Mucosa of stomach (tissue), 1 donor: ENCODE measurements around the gene CARNS1.

ENCODE experiments used
- H3K27me3 ChIP-seq: one replicate; pipeline ENCODE4 v1.7.0; 2013; ENCODE audit warnings: mild to moderate bottlenecking, low read length; ENCODE audit not compliant: control insufficient read depth, insufficient read depth
- H3K36me3 ChIP-seq: one replicate; pipeline ENCODE4 v1.7.0; 2013; ENCODE audit warnings: low read length; ENCODE audit not compliant: control insufficient read depth, insufficient read depth
- H3K4me1 ChIP-seq: one replicate; pipeline ENCODE4 v1.7.0; 2013; ENCODE audit warnings: mild to moderate bottlenecking, low read length; ENCODE audit not compliant: control insufficient read depth, insufficient read depth
- H3K4me3 ChIP-seq: one replicate; pipeline ENCODE4 v1.7.0; 2013; ENCODE audit warnings: low read length
- H3K9ac ChIP-seq: one replicate; pipeline ENCODE4 v1.7.0; 2013; ENCODE audit warnings: mild to moderate bottlenecking, low read length, moderate library complexity
- H3K9me3 ChIP-seq: one replicate; pipeline ENCODE4 v1.7.0; 2013; ENCODE audit warnings: mild to moderate bottlenecking, low read length, moderate library complexity; ENCODE audit not compliant: control insufficient read depth
- donor health status: Pancreatic carcinoma.

CARNS1 gene, protein sequence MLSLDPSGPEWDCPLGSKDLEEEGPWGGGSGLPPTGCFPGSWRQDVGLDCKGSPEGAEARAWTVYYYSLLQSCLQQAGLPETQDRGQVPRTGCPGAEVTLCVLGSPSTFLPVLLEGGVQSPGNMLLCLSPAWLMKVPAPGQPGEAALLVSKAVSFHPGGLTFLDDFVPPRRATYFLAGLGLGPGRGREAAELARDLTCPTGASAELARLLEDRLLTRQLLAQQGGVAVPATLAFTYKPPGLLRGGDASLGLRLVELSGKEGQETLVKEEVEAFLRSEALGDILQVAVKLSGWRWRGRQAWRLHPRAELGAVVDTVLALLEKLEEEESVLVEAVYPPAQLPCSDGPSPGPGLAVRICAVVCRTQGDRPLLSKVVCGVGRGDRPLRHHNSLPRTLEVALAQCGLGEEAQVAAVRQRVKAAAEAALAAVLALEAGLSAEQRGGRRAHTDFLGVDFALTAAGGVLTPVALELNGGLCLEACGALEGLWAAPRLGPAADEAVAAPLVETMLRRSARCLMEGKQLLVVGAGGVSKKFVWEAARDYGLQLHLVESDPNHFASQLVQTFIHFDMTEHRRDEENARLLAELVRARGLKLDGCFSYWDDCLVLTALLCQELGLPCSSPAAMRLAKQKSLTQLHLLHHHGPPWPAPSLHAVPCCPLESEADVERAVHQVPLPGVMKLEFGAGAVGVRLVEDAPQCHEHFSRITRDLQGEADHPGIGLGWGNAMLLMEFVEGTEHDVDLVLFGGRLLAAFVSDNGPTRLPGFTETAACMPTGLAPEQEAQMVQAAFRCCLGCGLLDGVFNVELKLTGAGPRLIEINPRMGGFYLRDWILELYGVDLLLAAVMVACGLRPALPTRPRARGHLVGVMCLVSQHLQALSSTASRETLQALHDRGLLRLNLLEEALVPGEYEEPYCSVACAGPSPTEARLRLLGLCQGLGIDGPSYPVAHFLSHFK

GRCh38 chr11:67415501-67416304 lies at the start of gene CARNS1:
CARNS1 (plus strand) TSS chr11:67415678; CDS start chr11:67416200, 522 bp downstream.
- Histone ChIP-seq H3K4me3 (no peak within 1 kb of the TSS), H3K9me3 (no peaks in the 10 kb centered on the region), H3K36me3 (no peaks in the 10 kb centered on the region), H3K9ac (no peak within 1 kb of the TSS), H3K27me3 (peaks cover 11% of the 10 kb centered on the region), H3K4me1 (peaks cover 56% of the 10 kb centered on the region)

DNA sequence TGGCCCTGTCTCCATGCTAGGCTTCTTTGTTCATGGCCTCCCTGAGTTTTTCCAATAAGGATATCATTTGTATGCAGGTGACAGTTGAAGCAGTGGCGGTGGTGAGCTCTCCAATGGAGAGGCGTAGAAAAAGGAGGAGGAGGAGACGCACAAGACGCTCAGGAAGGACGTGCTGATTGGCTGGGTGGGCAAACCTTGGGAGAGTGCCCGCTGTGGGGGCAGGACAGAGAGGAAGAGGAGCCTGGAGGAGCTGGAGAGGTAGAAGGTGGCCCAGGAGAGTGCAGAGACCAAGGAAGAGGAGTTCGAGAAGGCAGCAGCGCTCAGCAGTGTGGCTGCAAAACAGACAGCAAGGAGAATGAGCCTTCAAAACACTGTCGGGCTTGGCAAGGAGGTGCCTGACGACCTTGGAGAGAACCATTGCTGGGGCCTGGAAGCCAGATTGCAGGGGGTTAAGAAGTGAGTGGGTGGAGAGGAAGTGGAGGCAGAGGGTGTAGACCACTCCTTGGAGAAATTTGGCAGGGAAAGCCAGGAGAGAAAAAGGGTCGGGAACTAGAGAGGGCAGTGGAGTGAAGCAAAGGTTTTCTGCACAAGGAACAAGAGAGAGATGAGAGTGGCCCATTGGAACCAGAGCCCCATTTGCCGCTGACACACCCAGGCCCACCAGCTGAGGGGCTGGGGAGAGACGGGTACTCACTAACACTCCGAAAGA lies 49.6 kb upstream of the CARNS1 start:
- peaks cover 21% of the 10 kb centered on the region for H3K4me1 ChIP-seq
- no peaks in the 10 kb centered on the region for H3K9me3 ChIP-seq
- no peaks in the 10 kb centered on the region for H3K36me3 ChIP-seq
- no peak overlapping the region for H3K4me3 ChIP-seq
- H3K9ac ChIP-seq, result no peak overlapping the region
- H3K27me3 ChIP-seq, result no peaks in the 10 kb centered on the region

DNA sequence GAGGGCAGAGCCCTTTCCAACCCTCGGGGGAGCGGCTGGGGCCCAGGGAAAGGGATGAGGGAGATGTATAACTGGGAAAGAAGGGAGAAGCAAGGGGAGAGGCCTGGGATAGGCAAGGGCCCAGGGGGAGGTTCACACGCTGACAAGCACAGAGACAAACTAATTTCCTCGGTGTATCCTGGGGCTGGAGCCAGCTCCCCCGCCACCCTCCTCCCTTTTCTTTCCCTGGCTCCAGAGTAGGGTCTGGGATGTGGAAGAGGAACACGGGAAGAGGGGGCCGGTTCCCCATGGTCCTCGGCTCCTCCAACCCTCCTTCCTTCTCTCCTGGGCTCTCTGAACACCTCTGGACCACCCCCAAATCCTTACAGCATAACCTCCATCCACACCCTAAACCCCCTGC lies 48.9 kb upstream of the CARNS1 start:
- H3K9ac ChIP-seq, result no peak overlapping the region
- H3K4me1 ChIP-seq, result peaks cover 28% of the 10 kb centered on the region
- H3K27me3 ChIP-seq, result no peaks in the 10 kb centered on the region
- H3K4me3 ChIP-seq, result no peak overlapping the region
- H3K36me3 ChIP-seq, result no peaks in the 10 kb centered on the region
- H3K9me3 ChIP-seq, result no peaks in the 10 kb centered on the region

GRCh38 chr11:67366961-67367760 lies 48.3 kb upstream of the CARNS1 start:
- no peaks in the 10 kb centered on the region for H3K9me3 ChIP-seq
- H3K9ac ChIP-seq, result no peak overlapping the region
- H3K36me3 ChIP-seq, result no peaks in the 10 kb centered on the region
- no peak overlapping the region for H3K4me3 ChIP-seq
- H3K27me3 ChIP-seq, result no peaks in the 10 kb centered on the region
- H3K4me1 ChIP-seq, result peaks cover 34% of the 10 kb centered on the region

GRCh38 chr11:67367761-67368227 lies 47.7 kb upstream of the CARNS1 start:
- no peaks in the 10 kb centered on the region for H3K36me3 ChIP-seq
- H3K9ac ChIP-seq, result no peak overlapping the region
- H3K27me3 ChIP-seq, result no peaks in the 10 kb centered on the region
- H3K4me1 ChIP-seq, result peaks cover 34% of the 10 kb centered on the region
- no peaks in the 10 kb centered on the region for H3K9me3 ChIP-seq
- H3K4me3 ChIP-seq, result no peak overlapping the region

DNA sequence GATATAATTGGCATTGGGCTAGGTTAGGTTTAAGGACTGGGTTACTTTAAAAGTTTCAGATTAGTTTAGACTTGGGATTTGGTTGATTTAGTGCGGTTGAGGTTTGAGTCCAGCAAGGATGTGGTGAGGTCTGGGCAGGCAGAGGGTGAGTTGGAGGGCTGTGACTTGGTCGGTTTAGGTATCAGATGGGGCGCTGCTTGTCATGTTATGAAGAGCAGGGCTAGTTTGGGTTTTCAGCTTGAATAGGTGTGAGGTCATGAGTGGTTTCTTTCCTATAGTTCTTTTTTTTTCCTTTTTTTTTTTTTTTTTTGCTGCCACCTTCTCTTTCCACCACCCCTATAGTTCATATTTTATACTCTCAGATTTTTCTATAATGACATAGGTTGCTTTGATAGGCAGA lies 46.9 kb upstream of the CARNS1 start:
- H3K4me1 ChIP-seq, result peaks cover 34% of the 10 kb centered on the region
- no peaks in the 10 kb centered on the region for H3K36me3 ChIP-seq
- no peak overlapping the region for H3K4me3 ChIP-seq
- H3K9ac ChIP-seq, result no peak overlapping the region
- no peaks in the 10 kb centered on the region for H3K9me3 ChIP-seq
- no peaks in the 10 kb centered on the region for H3K27me3 ChIP-seq

GRCh38 chr11:67369275-67369674 lies 46.2 kb upstream of the CARNS1 start:
- Histone ChIP-seq H3K4me1 (peaks cover 40% of the 10 kb centered on the region), H3K9me3 (no peaks in the 10 kb centered on the region)

DNA sequence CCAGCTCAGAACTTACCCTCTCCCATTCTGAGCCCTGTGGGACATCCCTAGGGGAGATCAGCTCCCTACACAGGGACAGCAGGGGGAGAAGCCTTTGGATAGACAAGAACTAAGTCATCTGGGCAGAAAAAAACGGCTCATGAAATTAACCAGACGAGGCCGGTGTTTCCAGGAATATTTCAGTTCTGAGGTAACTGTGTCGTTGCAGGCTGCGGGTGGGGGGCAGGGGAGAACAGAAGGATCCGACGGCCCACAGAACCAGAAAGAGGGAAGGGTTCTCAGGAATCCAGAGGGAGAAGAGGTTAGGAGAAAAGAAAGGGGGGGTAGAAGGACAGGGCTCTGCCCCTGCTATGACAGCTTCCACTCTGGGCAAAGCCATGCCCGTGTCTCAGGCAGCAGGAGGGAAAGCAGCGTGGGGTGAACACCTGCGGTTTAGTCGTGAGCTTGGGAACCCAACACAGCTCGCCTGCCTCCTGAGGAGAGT lies 45.6 kb upstream of the CARNS1 start:
- no peak overlapping the region for H3K9ac ChIP-seq
- peaks cover 46% of the 10 kb centered on the region for H3K4me1 ChIP-seq
- peaks cover 2% of the 10 kb centered on the region for H3K27me3 ChIP-seq
- no peaks in the 10 kb centered on the region for H3K36me3 ChIP-seq
- H3K4me3 ChIP-seq, result no peak overlapping the region
- H3K9me3 ChIP-seq, result no peaks in the 10 kb centered on the region

More at GRCh38 chr11:67369275-67369674, 46.2 kb upstream of the CARNS1 start:
- no peak overlapping the region for H3K9ac ChIP-seq
- no peaks in the 10 kb centered on the region for H3K36me3 ChIP-seq
- H3K27me3 ChIP-seq, result peaks cover 2% of the 10 kb centered on the region
- H3K4me3 ChIP-seq, result no peak overlapping the region

DNA sequence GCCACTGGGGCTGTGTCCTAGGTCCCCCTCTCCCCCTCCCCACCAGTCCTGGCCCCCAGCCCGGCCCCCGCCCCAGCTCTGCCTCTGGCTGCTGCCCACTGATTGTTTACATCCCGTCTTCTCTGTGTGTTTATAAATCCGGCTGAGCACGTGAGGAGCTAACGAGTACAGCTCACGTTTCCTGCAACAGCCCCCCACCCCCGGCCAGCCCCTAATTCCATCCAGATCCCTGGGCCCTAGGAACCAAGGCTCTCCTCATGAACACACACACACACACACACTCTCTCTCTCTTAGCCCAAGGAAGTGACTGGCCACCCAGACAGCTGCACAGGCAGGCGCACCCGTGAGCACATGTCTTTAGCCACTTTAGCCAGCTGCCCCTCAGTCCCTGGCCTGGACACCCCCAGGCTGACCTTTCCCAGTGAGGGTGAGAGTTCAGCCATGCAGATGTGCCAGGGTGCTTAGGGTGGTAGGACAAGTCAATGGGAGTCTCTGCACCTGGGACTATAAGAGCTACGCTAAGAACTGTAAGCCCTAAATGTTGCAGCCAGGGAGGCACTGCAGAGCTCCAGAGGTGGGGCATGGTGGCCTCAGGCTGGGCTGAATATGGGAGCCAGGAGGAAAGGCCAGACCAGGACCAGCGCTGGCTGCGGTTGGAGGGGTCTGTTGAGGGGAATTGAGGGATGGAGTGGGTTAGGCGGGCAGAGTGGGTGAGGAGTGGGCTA lies 45.0 kb upstream of the CARNS1 start:
- Histone ChIP-seq H3K27me3 (peaks cover 2% of the 10 kb centered on the region), H3K9ac (no peak overlapping the region), H3K4me3 (no peak overlapping the region), H3K4me1 (peaks cover 47% of the 10 kb centered on the region), H3K36me3 (no peaks in the 10 kb centered on the region), H3K9me3 (no peaks in the 10 kb centered on the region)
